22Rv1 (cell line): ENCODE measurements around the gene AANAT.

ENCODE experiments used
- H3K27ac ChIP-seq: fragments of 450-650 bp; 2 replicates; pipeline ENCODE4 v1.5.1; 2017
- CTCF ChIP-seq: fragments of 450-650 bp; IDR thresholded peaks from 2 replicates; pipeline ENCODE4 v1.5.1; 2017; ENCODE audit warnings: mild to moderate bottlenecking
- ZFX ChIP-seq: fragments of 450-650 bp; IDR thresholded peaks from 2 replicates; pipeline ENCODE4 v1.6.1; 2017; ENCODE audit warnings: antibody characterized with exemption, borderline replicate concordance

AANAT gene

GRCh38 chr17:76467366-76467765 is at the start of gene AANAT:
Gene AANAT, plus strand, starts transcription at chr17:76467603. Its CDS starts 1,144 bp downstream, at chr17:76468747.
- H3K27ac ChIP-seq, result no peak within 1 kb of the TSS
- TF ChIP-seq ZFX (no peak), CTCF (no peak)

DNA sequence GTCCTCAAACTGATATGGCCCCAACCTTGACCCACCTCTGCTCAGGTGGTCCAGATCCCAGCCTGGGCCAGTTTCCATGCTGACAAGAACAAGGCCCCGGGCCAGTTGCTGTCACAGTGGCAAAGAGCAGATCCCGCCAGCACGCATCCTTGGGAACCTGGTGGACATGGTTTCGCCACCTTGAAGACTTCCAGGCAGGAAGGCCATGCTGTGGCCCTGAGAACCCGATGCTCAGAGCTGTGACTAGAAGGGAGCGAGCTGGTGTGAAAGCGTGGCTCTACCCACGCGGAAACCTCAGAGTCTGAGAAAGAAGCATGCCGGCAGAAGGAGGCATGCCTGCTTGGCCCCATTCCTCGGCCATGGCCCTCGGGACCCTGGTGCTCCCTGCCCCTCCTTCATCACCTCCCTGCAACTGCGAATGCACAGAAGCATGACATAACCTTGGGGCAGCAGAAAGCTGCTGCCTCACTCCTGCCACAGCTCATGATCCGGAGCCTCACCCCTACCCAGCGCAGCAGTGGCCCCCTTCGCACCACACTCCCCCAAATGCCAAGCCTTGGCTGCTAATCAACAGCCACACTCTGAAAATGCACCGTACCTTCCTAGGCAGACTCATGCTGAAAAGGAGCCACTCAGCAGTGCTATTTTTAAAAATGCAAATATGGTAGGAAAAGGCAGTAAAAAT is 47.7 kb upstream of the AANAT start:
- no peak for TF ChIP-seq CTCF
- TF ChIP-seq ZFX, result no peak
- H3K27ac ChIP-seq, result no peak overlapping the region

- TF ChIP-seq CTCF, result no peak
- no peak for TF ChIP-seq ZFX
- H3K27ac ChIP-seq, result no peak overlapping the region
Measured at GRCh38 chr17:76420356-76421043, 46.9 kb upstream of the AANAT start.

DNA sequence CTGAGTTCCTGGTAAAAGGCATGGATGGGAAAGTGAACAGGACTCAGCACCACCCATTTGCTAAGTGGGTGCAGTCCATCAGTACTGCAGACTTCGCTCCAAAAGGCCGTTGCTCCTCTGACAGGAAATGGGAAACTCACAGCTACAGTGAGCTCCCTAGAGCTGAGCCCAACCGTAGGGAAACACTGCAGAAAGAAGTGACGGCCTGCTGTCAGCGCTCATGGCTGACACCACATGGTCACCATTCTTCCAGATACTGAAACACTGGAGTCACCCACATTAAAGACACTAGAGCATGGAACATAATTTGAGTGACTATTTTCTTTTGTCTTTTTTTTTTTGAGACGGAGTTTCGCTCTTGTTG is 46.4 kb upstream of the AANAT start:
- no peak overlapping the region for H3K27ac ChIP-seq

GRCh38 chr17:76422406-76422805 is 45.0 kb upstream of the AANAT start:
- no peak overlapping the region for H3K27ac ChIP-seq
- TF ChIP-seq ZFX (no peak), CTCF (no peak)

More for the DNA sequence above, 46.4 kb upstream of the AANAT start:
- no peak for TF ChIP-seq ZFX
- no peak for TF ChIP-seq CTCF

DNA sequence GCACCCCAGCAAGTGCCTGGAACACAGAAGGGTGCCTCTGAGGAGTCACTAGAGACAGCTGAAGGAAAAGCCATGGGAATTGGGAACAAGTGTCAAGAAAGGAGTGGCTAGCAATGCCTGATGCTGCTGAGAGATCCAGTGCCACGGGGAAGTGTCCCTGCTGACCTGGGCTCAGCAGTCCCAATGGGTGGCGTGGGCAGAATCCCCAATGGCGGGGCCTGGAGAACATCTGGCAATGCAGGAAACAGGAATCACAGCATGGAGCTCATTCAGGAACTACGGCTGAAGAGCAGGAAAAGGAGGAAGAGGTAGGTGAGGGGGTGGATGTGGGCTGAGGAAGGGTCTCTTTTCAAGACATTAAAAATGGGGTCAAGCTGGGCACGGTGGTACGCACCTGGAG is 44.5 kb upstream of the AANAT start:
- no peak overlapping the region for H3K27ac ChIP-seq
- no peak for TF ChIP-seq CTCF
- no peak for TF ChIP-seq ZFX

DNA sequence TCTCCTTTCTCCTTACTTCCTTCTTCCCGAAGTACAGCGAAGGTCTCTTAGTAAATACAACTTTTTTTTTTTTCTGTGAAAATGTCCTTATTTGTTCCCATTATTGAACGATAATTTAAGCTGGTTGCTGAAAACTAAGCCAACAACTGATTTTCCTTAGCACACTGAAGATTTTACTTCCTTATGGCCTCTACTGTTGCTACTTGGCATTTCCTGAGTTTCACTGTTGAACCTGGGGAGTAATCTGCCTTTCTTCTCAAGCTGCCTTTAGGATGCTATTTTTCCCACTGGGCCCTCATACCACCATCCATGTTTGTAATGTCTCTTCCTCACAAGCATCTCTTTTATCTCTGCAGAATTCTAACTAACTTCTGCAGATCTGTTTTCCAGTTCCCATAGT is 40.5 kb upstream of the AANAT start:
- H3K27ac ChIP-seq, result no peak overlapping the region
- no peak for TF ChIP-seq ZFX
- TF ChIP-seq CTCF, result no peak
